PC-9 (cell line): ENCODE data around the gene GPR173. TPM values are rescaled to one million over a fixed set of nuclear protein-coding genes. Genes with fewer than 3 reads are reported as not detected.

ENCODE experiments used
- BruUV-seq: library from RNA; stranded (reverse); fragments of 400-500 nt; replicated peaks from 2 replicates; lab custom pipeline; 2021; lab: Mats Ljungman, UMichigan
- CTCF ChIA-PET: fragments of 300-600 bp; sonication (Branson Sonifier 250); formaldehyde crosslinking; loops from one replicate; lab custom pipeline; 2022; ENCODE audit warnings: antibody characterized with exemption; lab: Charles Lee
- POLR2A ChIA-PET: fragments of 300-600 bp; sonication (Branson Sonifier 250); formaldehyde crosslinking; loops from one replicate; lab custom pipeline; 2022; ENCODE audit warnings: antibody characterized with exemption; ENCODE audit not compliant: unreplicated experiment; lab: Charles Lee
- DNase-seq, 2 experiments: peaks; one replicate each; pipeline versions ENCODE4 v3.0.0 to v3.0.0-alpha.2; 2015 to 2022; ENCODE audit warnings: mixed read lengths in 1 of 2
- H2AFZ ChIP-seq: fragments of 200-600 bp; sonication (generic); 2 replicates; pipeline ENCODE4 v1.8.1; 2017; ENCODE audit warnings: antibody characterized with exemption
- H3F3A ChIP-seq: fragments of 200-600 bp; sonication (generic); 2 replicates; pipeline ENCODE4 v1.8.1; 2017; ENCODE audit warnings: antibody characterized with exemption, mild to moderate bottlenecking, low read depth; ENCODE audit not compliant: insufficient read depth
- H3K27ac ChIP-seq: fragments of 200-600 bp; sonication (generic); 2 replicates; pipeline ENCODE4 v1.6.1; 2016; ENCODE audit warnings: mixed run types
- H3K27me3 ChIP-seq: fragments of 200-600 bp; sonication (generic); 2 replicates; pipeline ENCODE4 v1.6.1; 2016; ENCODE audit warnings: low read depth, mixed run types; ENCODE audit not compliant: insufficient read depth
- H3K36me3 ChIP-seq: fragments of 200-600 bp; sonication (generic); 2 replicates; pipeline ENCODE4 v1.6.1; 2016; ENCODE audit warnings: low read depth, mixed run types
- H3K4me1 ChIP-seq: fragments of 200-600 bp; sonication (generic); replicated peaks from 2 replicates; pipeline ENCODE4 v1.6.1; 2016; ENCODE audit warnings: mixed run types; ENCODE audit not compliant: insufficient read depth
- H3K4me2 ChIP-seq: fragments of 200-600 bp; sonication (generic); 2 replicates; pipeline ENCODE4 v1.6.1; 2017; ENCODE audit warnings: mixed run types
- H3K4me3 ChIP-seq: fragments of 200-600 bp; sonication (generic); 2 replicates; pipeline ENCODE4 v1.6.1; 2016; ENCODE audit warnings: mixed run types
- H3K79me2 ChIP-seq: fragments of 200-600 bp; sonication (generic); 2 replicates; pipeline ENCODE4 v1.6.1; 2017; ENCODE audit warnings: low read depth, mixed run types
- H3K9me2 ChIP-seq: fragments of 200-600 bp; sonication (generic); 2 replicates; pipeline ENCODE4 v1.8.1; 2017; ENCODE audit warnings: mild to moderate bottlenecking; ENCODE audit not compliant: insufficient read depth
- H3K9me3 ChIP-seq: fragments of 200-600 bp; sonication (generic); 2 replicates; pipeline ENCODE4 v1.8.1; 2016; ENCODE audit warnings: low read depth; ENCODE audit not compliant: insufficient read depth
- H4K20me1 ChIP-seq: fragments of 200-600 bp; sonication (generic); 2 replicates; pipeline ENCODE4 v1.8.1; 2017; ENCODE audit not compliant: insufficient read depth
- CTCF ChIP-seq: fragments of 200-600 bp; sonication (generic); conservative IDR thresholded peaks from 2 replicates; pipeline ENCODE4 v1.6.1; 2017; ENCODE audit warnings: mixed run types, antibody characterized with exemption, mild to moderate bottlenecking, moderate library complexity
- EZH2 ChIP-seq: fragments of 200-600 bp; sonication (generic); IDR thresholded peaks from 2 replicates; pipeline ENCODE4 v1.8.0; 2017; ENCODE audit warnings: antibody characterized with exemption, low read depth
- intact Hi-C: fragments of 100-400 bp; cut with micrococcal nuclease; formaldehyde crosslinking; loops from one replicate; pipeline ENCODE4 v1.10.0; 2022; ENCODE audit not compliant: unreplicated experiment
- total RNA-seq: library from RNA; stranded (reverse); gene quantifications from 2 replicates; pipeline ENCODE4 v1.2.3, GENCODE V29; 2021

The GPR173 gene
- total RNA-seq, 1 experiment from 2014 or later, result 5.1 TPM

DNA sequence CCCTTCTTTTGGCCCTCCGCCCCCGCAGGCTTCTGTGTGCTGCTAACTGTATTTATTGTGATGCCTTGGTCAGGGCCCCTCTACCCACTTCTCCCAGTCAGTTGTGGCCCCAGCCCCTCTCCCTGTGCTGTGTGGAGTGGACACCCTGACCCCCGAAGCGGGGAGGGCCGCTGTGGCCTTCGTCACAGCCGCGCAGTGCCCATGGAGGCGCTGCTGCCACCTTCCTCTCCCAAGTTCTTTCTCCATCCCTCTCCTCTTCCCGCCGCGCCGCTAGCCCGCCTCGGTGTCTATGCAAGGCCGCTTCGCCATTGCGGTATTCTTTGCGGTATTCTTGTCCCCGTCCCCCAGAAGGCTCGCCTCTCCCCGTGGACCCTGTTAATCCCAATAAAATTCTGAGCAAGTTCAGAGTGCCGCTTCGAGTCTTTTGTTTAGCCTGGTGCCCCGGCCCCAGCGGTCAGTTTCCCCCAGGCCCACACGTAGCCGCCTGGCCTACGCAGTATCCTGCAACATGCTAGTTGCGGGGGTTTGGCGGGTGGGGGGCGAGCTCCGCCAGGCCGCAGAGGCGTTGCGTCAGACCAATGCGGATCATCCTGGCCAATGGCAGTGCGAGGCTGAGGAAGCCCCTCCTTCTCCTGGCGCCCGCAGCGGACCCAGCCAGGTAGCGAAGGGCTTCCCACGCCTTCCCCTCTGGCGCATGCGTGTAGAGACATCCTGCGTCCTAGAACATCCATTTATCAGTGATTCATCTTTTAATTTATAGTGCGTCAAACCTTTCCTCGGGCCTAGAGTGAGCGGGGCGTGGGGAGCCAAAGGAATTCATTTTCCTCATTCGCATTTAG, 39.8 kb downstream of the GPR173 start:
- TF ChIP-seq CTCF (no peak), EZH2 (no peak)
- ChIA-PET CTCF (no interaction called here), POLR2A (no interaction called here)
- H3K79me2 ChIP-seq, result no peaks in the 10 kb centered on the region
- no TSS peak for BruUV-seq
- peak in 1 of 2 experiments; percentile 24 for DNase-seq
- no peaks in the 10 kb centered on the region for H4K20me1 ChIP-seq
- H3K4me1 ChIP-seq, result no peaks in the 10 kb centered on the region
- H3K9me2 ChIP-seq, result no peaks in the 10 kb centered on the region
- H3K27me3 ChIP-seq, result no peaks in the 10 kb centered on the region
- intact Hi-C loops, result no loop called here
- H3K36me3 ChIP-seq, result no peaks in the 10 kb centered on the region
- no peaks in the 10 kb centered on the region for H3K9me3 ChIP-seq
- H2AFZ ChIP-seq, result no peak overlapping the region
- H3K4me2 ChIP-seq, result no peak overlapping the region
- no peak overlapping the region for H3K27ac ChIP-seq
- H3F3A ChIP-seq, result 0 out of 2 replicates have a peak, but pooled peaks cover 1% of the 10 kb centered on the region
- H3K4me3 ChIP-seq, result no peak overlapping the region

DNA sequence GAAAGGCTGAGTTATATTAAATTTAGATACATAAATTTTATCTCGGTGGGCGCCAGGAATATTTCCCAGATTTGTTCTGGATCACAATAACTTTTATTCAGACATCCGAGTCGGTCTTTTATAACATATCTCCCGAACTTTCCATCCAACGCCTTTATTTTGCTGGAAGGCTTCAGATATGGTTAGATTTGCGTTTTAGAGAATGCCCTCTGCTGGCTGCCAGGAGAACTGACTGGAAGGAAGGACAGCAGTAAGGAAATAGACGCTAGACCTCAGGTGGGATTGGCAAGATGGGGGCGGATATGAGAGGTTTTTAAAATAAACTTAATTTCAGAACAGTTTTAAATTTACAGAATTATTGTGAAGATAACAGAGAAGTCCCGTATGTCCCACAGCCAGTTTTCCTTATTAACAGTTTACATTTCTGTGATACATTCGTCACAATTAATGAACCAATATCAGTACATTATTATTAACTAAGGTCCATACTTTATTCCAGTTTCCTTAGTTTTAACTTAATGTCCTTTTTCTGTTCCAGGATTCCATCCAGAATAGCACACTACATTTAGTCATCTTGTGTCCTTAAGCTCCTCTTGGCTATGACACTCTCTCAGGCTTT, 40.7 kb downstream of the GPR173 start:
- intact Hi-C loops, result loop anchor here (1.0 kb wide), 1 partner anchor 18 kb away; no protein-coding TSS in a partner anchor
- H4K20me1 ChIP-seq, result no peaks in the 10 kb centered on the region
- TF ChIP-seq CTCF (peak; percentile 58), EZH2 (no peak)
- no peak overlapping the region for H3K4me3 ChIP-seq
- H3K27ac ChIP-seq, result no peak overlapping the region
- H3K27me3 ChIP-seq, result no peaks in the 10 kb centered on the region
- H3K4me2 ChIP-seq, result no peak overlapping the region
- 0 out of 2 replicates have a peak, but pooled peaks cover 4% of the 10 kb centered on the region for H3F3A ChIP-seq
- POLR2A ChIA-PET, result interaction anchor here (0.6 kb wide), 1 partner anchor 95 kb away, joined by 3 read pairs; no protein-coding TSS in a partner anchor
- no peak overlapping the region for H2AFZ ChIP-seq
- H3K9me2 ChIP-seq, result no peaks in the 10 kb centered on the region
- DNase-seq, result peak in 1 of 2 experiments; percentile 43
- BruUV-seq, result no TSS peak
- no peaks in the 10 kb centered on the region for H3K36me3 ChIP-seq
- no peaks in the 10 kb centered on the region for H3K79me2 ChIP-seq
- no peaks in the 10 kb centered on the region for H3K4me1 ChIP-seq
- CTCF ChIA-PET, result interaction anchor here (0.6 kb wide), 1 partner anchor 238 kb away, joined by 7 read pairs; no protein-coding TSS in a partner anchor
- no peaks in the 10 kb centered on the region for H3K9me3 ChIP-seq

DNA sequence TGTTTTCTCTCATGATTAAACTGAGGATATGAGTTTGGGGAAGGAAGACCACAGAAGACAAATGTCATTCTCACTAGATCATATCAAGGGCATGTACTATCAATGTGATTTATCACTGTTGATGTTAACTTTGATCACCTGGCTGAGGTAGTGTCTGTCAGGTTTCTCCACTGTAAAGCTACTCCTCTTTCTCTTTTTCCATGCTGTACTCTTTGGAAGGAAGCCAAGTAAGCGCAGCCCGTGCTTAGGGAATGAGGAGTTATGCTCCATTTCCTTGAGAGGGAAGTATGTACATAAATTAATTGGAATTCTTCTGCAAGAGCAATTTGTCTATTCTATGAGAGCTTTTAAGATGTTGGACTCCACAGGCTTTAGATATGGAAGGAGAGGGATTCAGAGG, 41.3 kb downstream of the GPR173 start:
- Histone ChIP-seq H2AFZ (no peak overlapping the region), H3K27ac (no peak overlapping the region), H3K36me3 (no peaks in the 10 kb centered on the region), H3K4me2 (no peak overlapping the region), H3K9me3 (no peaks in the 10 kb centered on the region), H3F3A (0 out of 2 replicates have a peak, but pooled peaks cover 4% of the 10 kb centered on the region), H3K27me3 (no peaks in the 10 kb centered on the region), H3K9me2 (no peaks in the 10 kb centered on the region), H3K4me1 (no peaks in the 10 kb centered on the region), H3K79me2 (no peaks in the 10 kb centered on the region), H3K4me3 (no peak overlapping the region), H4K20me1 (no peaks in the 10 kb centered on the region)
- TF ChIP-seq CTCF (no peak), EZH2 (no peak)
- CTCF ChIA-PET, result interaction anchor here (0.6 kb wide), 1 partner anchor 237 kb away, joined by 7 read pairs; no protein-coding TSS in a partner anchor
- no TSS peak for BruUV-seq
- DNase-seq, result no peak
- intact Hi-C loops, result loop anchor here (1.0 to 5.0 kb wide), 2 partner anchors 19 to 192 kb away; partner anchors contain the start of gene IQSEC2
- POLR2A ChIA-PET, result interaction anchor here (0.6 kb wide), 1 partner anchor 95 kb away, joined by 3 read pairs; no protein-coding TSS in a partner anchor
